ENCODE results near the gene CCKAR. TPM values are rescaled to one million over a fixed set of nuclear protein-coding genes. Genes with fewer than 3 reads are reported as not detected.

The CCKAR gene
- total and polyA plus RNA-seq, 5 donors = 0.29 TPM; not detected in 4

GRCh38 chr4:26489101-26489985 lies 941 bp downstream of the CCKAR start:
- H3K9me3 ChIP-seq (ENCODE audit: control insufficient read depth, low read length) = no peaks in the 10 kb centered on the region
- no peak overlapping the region for H3K4me3 ChIP-seq (ENCODE audit: low read length)
- intact Hi-C loops (cut with DNase I) = no loop called here
- H3K27me3 ChIP-seq (ENCODE audit: control insufficient read depth, insufficient read depth) = no peaks in the 10 kb centered on the region
- no peak for ATAC-seq
- H3K27ac ChIP-seq (ENCODE audit: low read length) = no peak overlapping the region
- no peak for DNase-seq
- no peaks in the 10 kb centered on the region for H3K4me1 ChIP-seq (ENCODE audit: control insufficient read depth, insufficient read depth, low read length)
- 56% methylated on average over 19 of the region's 19 CpGs for WGBS

GRCh38 chr4:26485684-26486083 lies 4.6 kb downstream of the CCKAR start:
- intact Hi-C loops (cut with DNase I) = no loop called here

GRCh38 chr4:26484516-26484915 lies 5.8 kb downstream of the CCKAR start:
- Histone ChIP-seq H3K27me3 (ENCODE audit: control insufficient read depth, insufficient read depth) (no peaks in the 10 kb centered on the region), H3K9me3 (ENCODE audit: control insufficient read depth, low read length) (no peaks in the 10 kb centered on the region), H3K27ac (ENCODE audit: low read length) (no peak overlapping the region), H3K4me1 (ENCODE audit: control insufficient read depth, insufficient read depth, low read length) (no peaks in the 10 kb centered on the region), H3K4me3 (ENCODE audit: low read length) (no peak overlapping the region)
- ATAC-seq = no peak
- intact Hi-C loops (cut with DNase I) = no loop called here
- WGBS = 69% methylated on average over 5 of the region's 5 CpGs
- peak in 1 of 3 donors; percentile 45 for DNase-seq

More at GRCh38 chr4:26485684-26486083, 4.6 kb downstream of the CCKAR start:
- H3K4me3 ChIP-seq (ENCODE audit: low read length) = no peak overlapping the region
- H3K27ac ChIP-seq (ENCODE audit: low read length) = no peak overlapping the region
- H3K4me1 ChIP-seq (ENCODE audit: control insufficient read depth, insufficient read depth, low read length) = no peaks in the 10 kb centered on the region
- DNase-seq (no peak), ATAC-seq (no peak)
- H3K27me3 ChIP-seq (ENCODE audit: control insufficient read depth, insufficient read depth) = no peaks in the 10 kb centered on the region
- H3K9me3 ChIP-seq (ENCODE audit: control insufficient read depth, low read length) = no peaks in the 10 kb centered on the region
- WGBS = 73% methylated on average over 7 of the region's 7 CpGs

- DNase-seq (no peak), ATAC-seq (peak in 1 of 2 donors; percentile 71)
- intact Hi-C loops (cut with DNase I) = no loop called here
- Histone ChIP-seq H3K27ac (ENCODE audit: low read length) (no peak overlapping the region), H3K9me3 (ENCODE audit: control insufficient read depth, low read length) (no peaks in the 10 kb centered on the region), H3K4me1 (ENCODE audit: control insufficient read depth, insufficient read depth, low read length) (no peaks in the 10 kb centered on the region), H3K4me3 (ENCODE audit: low read length) (no peak overlapping the region), H3K27me3 (ENCODE audit: control insufficient read depth, insufficient read depth) (no peaks in the 10 kb centered on the region)
- WGBS = 25% methylated on average over 2 of the region's 2 CpGs
These were observed 6.2 kb downstream of the CCKAR start for GRCh38 chr4:26484032-26484515.

- Histone ChIP-seq H3K4me1 (ENCODE audit: control insufficient read depth, insufficient read depth, low read length) (no peaks in the 10 kb centered on the region), H3K9me3 (ENCODE audit: control insufficient read depth, low read length) (no peaks in the 10 kb centered on the region), H3K4me3 (ENCODE audit: low read length) (no peak overlapping the region), H3K27me3 (ENCODE audit: control insufficient read depth, insufficient read depth) (no peaks in the 10 kb centered on the region), H3K27ac (ENCODE audit: low read length) (no peak overlapping the region)
- DNase-seq (no peak), ATAC-seq (no peak)
- intact Hi-C loops (cut with DNase I) = no loop called here
- WGBS = 61% methylated on average over 3 of the region's 3 CpGs
These were observed 7.5 kb downstream of the CCKAR start for GRCh38 chr4:26482508-26483462.

- Histone ChIP-seq H3K9me3 (ENCODE audit: control insufficient read depth, low read length) (no peaks in the 10 kb centered on the region), H3K4me3 (ENCODE audit: low read length) (no peak overlapping the region), H3K27me3 (ENCODE audit: control insufficient read depth, insufficient read depth) (no peaks in the 10 kb centered on the region), H3K4me1 (ENCODE audit: control insufficient read depth, insufficient read depth, low read length) (no peaks in the 10 kb centered on the region), H3K27ac (ENCODE audit: low read length) (no peak overlapping the region)
- intact Hi-C loops (cut with DNase I) = no loop called here
- DNase-seq (no peak), ATAC-seq (no peak)
- WGBS = 90% methylated on average over 13 of the region's 13 CpGs
These were observed 12.0 kb downstream of the CCKAR start for GRCh38 chr4:26478330-26478729.

- DNase-seq (no peak), ATAC-seq (no peak)
- no peaks in the 10 kb centered on the region for H3K4me1 ChIP-seq (ENCODE audit: control insufficient read depth, insufficient read depth, low read length)
- no peaks in the 10 kb centered on the region for H3K27me3 ChIP-seq (ENCODE audit: control insufficient read depth, insufficient read depth)
- no peaks in the 10 kb centered on the region for H3K9me3 ChIP-seq (ENCODE audit: control insufficient read depth, low read length)
- H3K27ac ChIP-seq (ENCODE audit: low read length) = no peak overlapping the region
- intact Hi-C loops (cut with DNase I) = no loop called here
- no peak overlapping the region for H3K4me3 ChIP-seq (ENCODE audit: low read length)
- 48% methylated on average over 5 of the region's 5 CpGs for WGBS
These were observed 13.7 kb downstream of the CCKAR start for GRCh38 chr4:26476545-26476944.

- Histone ChIP-seq H3K27ac (ENCODE audit: low read length) (no peak overlapping the region), H3K9me3 (ENCODE audit: control insufficient read depth, low read length) (no peaks in the 10 kb centered on the region), H3K4me1 (ENCODE audit: control insufficient read depth, insufficient read depth, low read length) (no peaks in the 10 kb centered on the region), H3K4me3 (ENCODE audit: low read length) (no peak overlapping the region), H3K27me3 (ENCODE audit: control insufficient read depth, insufficient read depth) (no peaks in the 10 kb centered on the region)
- DNase-seq (no peak), ATAC-seq (no peak)
- intact Hi-C loops (cut with DNase I) = no loop called here
- 91% methylated on average over 8 of the region's 8 CpGs for WGBS
These were observed 14.6 kb downstream of the CCKAR start for GRCh38 chr4:26475716-26476115.

- intact Hi-C loops (cut with DNase I) = no loop called here
- DNase-seq (no peak), ATAC-seq (no peak)
- H3K9me3 ChIP-seq (ENCODE audit: control insufficient read depth, low read length) = no peaks in the 10 kb centered on the region
- no peaks in the 10 kb centered on the region for H3K4me1 ChIP-seq (ENCODE audit: control insufficient read depth, insufficient read depth, low read length)
- H3K27me3 ChIP-seq (ENCODE audit: control insufficient read depth, insufficient read depth) = no peaks in the 10 kb centered on the region
- 75% methylated on average over 3 of the region's 3 CpGs for WGBS
- no peak overlapping the region for H3K4me3 ChIP-seq (ENCODE audit: low read length)
- no peak overlapping the region for H3K27ac ChIP-seq (ENCODE audit: low read length)
These were observed 15.7 kb downstream of the CCKAR start for GRCh38 chr4:26474551-26474950.

GRCh38 chr4:26473893-26474292 lies 16.4 kb downstream of the CCKAR start:
- H3K4me1 ChIP-seq (ENCODE audit: control insufficient read depth, insufficient read depth, low read length) = no peaks in the 10 kb centered on the region
- no peaks in the 10 kb centered on the region for H3K9me3 ChIP-seq (ENCODE audit: control insufficient read depth, low read length)
- DNase-seq (no peak), ATAC-seq (no peak)
- no peaks in the 10 kb centered on the region for H3K27me3 ChIP-seq (ENCODE audit: control insufficient read depth, insufficient read depth)
- no peak overlapping the region for H3K4me3 ChIP-seq (ENCODE audit: low read length)
- 84% methylated on average over 8 of the region's 8 CpGs for WGBS
- intact Hi-C loops (cut with DNase I) = no loop called here
- no peak overlapping the region for H3K27ac ChIP-seq (ENCODE audit: low read length)

GRCh38 chr4:26471890-26472289 lies 18.4 kb downstream of the CCKAR start:
- DNase-seq (no peak), ATAC-seq (no peak)
- intact Hi-C loops (cut with DNase I) = no loop called here
- Histone ChIP-seq H3K9me3 (ENCODE audit: control insufficient read depth, low read length) (no peaks in the 10 kb centered on the region), H3K4me1 (ENCODE audit: control insufficient read depth, insufficient read depth, low read length) (no peaks in the 10 kb centered on the region), H3K27ac (ENCODE audit: low read length) (no peak overlapping the region), H3K4me3 (ENCODE audit: low read length) (no peak overlapping the region), H3K27me3 (ENCODE audit: control insufficient read depth, insufficient read depth) (no peaks in the 10 kb centered on the region)
- WGBS = 91% methylated on average over 1 of the region's 1 CpG

All from right cardiac atrium (tissue), 5 donors.